ENCODE results near the gene BABAM2. TPM values are rescaled to one million over a fixed set of nuclear protein-coding genes. Genes with fewer than 3 reads are reported as not detected.
"Not testable (repeated sequence)": the region's sequence is repeated elsewhere in the genome, so short reads cannot be mapped to it uniquely, and the experiment has no call there.

Gene BABAM2
- total and polyA plus RNA-seq, 3 experiments from 2014 or later, result 59.4 to 66.7 (median 65.6) TPM

DNA sequence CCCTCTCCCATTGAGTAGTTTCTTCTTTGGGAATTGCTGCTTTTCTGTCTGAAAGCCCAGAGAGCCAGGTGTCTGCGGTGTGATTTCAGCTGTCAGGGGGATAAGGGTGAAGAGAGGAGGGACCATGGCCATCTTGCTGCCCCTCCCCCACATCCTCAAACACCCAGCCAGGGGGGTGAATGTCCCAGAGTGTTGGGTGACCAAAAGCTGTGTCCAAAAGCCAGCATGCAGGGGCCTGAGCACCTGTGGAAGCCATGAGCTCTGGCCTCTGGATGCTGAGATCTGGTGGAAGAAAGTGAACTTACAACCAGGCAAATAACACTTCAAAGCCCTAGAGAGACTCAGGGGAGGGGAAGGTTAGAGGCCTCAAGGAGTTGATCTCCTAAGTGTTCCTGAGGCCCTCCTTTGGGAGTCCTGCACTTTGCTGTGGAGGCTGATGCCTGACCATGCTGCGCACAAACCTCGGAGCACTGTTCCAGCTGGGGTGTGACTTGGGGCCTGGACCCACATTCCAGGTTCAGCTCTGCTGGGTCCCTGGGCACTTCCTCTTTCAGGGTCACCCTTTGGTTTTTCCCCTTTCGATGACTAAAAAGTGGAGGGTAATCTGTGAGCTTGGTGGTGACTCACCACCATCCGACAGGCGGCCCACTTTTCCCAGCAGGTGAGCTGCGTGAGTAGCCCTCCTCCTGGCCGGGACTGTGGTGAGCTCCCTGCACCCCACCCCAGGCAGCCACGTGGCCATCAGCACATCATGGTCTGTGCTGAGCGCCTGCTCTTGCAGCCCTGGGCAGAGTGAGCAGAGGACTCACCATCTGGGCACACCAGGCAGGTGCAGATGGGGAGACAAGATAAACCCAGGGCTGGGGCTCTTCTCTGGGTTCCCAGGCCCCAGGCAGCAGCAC lies 435.3 kb downstream of the BABAM2 start:
- POLR2A ChIA-PET, result no interaction called here
- DNase-seq, result no peak

DNA sequence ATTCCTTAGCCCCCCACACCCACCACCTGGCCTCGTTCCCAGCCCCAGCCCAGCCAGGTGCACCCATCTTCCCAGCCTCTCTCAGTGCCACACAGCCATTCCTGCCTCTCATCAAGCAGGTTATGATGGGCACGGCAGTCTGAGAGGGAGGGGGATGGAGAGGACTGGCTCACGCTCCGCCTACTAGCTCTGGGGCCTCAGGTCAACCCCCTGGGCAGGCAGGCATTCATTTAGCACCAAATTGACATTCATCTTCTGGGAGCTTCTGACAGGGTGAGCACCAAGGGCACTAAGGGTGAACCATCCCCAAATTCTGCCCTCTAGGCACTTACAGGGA lies 435.9 kb downstream of the BABAM2 start:
- CTCF ChIA-PET, result no interaction called here

More for the DNA sequence above, 435.3 kb downstream of the BABAM2 start:
- H3K36me3 Mint-ChIP-seq, result peaks cover 10 to 15% (median 14%) of the 10 kb centered on the region in 3 donors
- no peaks in the 10 kb centered on the region for H3K27me3 ChIP-seq (ENCODE audit: insufficient read depth, low read length, poor library complexity, severe bottlenecking)
- H3K4me1 Mint-ChIP-seq, result peaks cover 0 to 5% (median 1%) of the 10 kb centered on the region in 3 donors
- CTCF ChIA-PET, result no interaction called here
- no peaks in the 10 kb centered on the region for H3K36me3 ChIP-seq (ENCODE audit: insufficient read depth, low read length)
- no peak overlapping the region for H3K4me3 Mint-ChIP-seq
- H3K4me1 ChIP-seq (ENCODE audit: insufficient read depth, low read length), result no peaks in the 10 kb centered on the region
- H3K4me3 ChIP-seq (ENCODE audit: low read length), result no peak overlapping the region
- H3K27me3 Mint-ChIP-seq, result no peaks in the 10 kb centered on the region
- H3K27ac ChIP-seq (ENCODE audit: low read depth, low read length), result no peak overlapping the region
- no peaks in the 10 kb centered on the region for H3K9me3 Mint-ChIP-seq
- H3K27ac Mint-ChIP-seq, result peak overlapping the region in 2 of 8 donors; percentile 51 to 88
- no peaks in the 10 kb centered on the region for H3K9me3 ChIP-seq (ENCODE audit: low read length)

DNA sequence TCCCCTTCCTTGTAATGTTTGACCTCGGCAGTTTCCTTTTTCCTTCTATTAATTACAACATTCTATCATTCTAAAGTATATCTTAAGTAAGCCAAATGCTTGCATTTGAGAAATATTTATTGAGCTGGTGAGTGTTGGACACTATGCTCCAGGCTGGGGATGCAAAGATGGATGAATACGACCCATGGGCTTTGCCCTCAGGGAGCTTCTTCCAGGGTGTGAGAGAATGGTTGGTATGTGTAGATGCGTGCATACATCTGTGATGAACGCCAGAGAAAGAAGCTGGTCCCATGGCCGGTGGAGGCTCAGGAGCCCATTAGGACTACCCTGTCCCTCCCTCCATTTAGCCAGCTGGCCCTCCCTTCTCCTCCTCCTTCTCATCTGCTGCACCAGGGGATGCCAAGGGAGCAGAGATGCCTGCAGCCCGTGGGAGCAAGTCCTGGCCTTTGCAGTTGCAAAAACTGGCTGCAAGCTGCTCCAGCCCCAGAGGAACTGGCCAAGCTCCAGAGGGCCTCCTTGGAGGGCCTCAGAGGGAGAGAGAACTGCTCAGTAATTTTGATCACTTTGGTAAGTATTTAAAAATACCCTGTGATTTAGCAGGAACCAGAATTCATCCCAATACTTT lies 436.5 kb downstream of the BABAM2 start:
- H3K27me3 ChIP-seq (ENCODE audit: insufficient read depth, low read length, poor library complexity, severe bottlenecking), result no peaks in the 10 kb centered on the region
- DNase-seq, result no peak
- Mint-ChIP-seq H3K4me3 (peak overlapping the region in 1 of 7 donors; percentile 59), H3K27ac (no peak overlapping the region), H3K4me1 (peaks cover 0 to 5% (median 1%) of the 10 kb centered on the region in 3 donors), H3K27me3 (no peaks in the 10 kb centered on the region), H3K9me3 (no peaks in the 10 kb centered on the region), H3K36me3 (peaks cover 10 to 22% (median 12%) of the 10 kb centered on the region in 3 donors)
- ChIA-PET POLR2A (no interaction called here), CTCF (no interaction called here)
- H3K36me3 ChIP-seq (ENCODE audit: insufficient read depth, low read length), result no peaks in the 10 kb centered on the region
- H3K4me3 ChIP-seq (ENCODE audit: low read length), result no peak overlapping the region
- no peaks in the 10 kb centered on the region for H3K4me1 ChIP-seq (ENCODE audit: insufficient read depth, low read length)
- no peak overlapping the region for H3K27ac ChIP-seq (ENCODE audit: low read depth, low read length)
- H3K9me3 ChIP-seq (ENCODE audit: low read length), result no peaks in the 10 kb centered on the region

More for the DNA sequence above, 435.9 kb downstream of the BABAM2 start:
- Histone ChIP-seq H3K36me3 (ENCODE audit: insufficient read depth, low read length) (no peaks in the 10 kb centered on the region), H3K27ac (ENCODE audit: low read depth, low read length) (no peak overlapping the region), H3K4me3 (ENCODE audit: low read length) (no peak overlapping the region), H3K4me1 (ENCODE audit: insufficient read depth, low read length) (no peaks in the 10 kb centered on the region), H3K9me3 (ENCODE audit: low read length) (no peaks in the 10 kb centered on the region), H3K27me3 (ENCODE audit: insufficient read depth, low read length, poor library complexity, severe bottlenecking) (no peaks in the 10 kb centered on the region)
- Mint-ChIP-seq H3K27me3 (no peaks in the 10 kb centered on the region), H3K4me3 (no peak overlapping the region), H3K36me3 (peaks cover 10 to 20% (median 12%) of the 10 kb centered on the region in 3 donors), H3K4me1 (peaks cover 0 to 5% (median 1%) of the 10 kb centered on the region in 3 donors), H3K9me3 (no peaks in the 10 kb centered on the region), H3K27ac (no peak overlapping the region)
- POLR2A ChIA-PET, result no interaction called here
- no peak for DNase-seq

DNA sequence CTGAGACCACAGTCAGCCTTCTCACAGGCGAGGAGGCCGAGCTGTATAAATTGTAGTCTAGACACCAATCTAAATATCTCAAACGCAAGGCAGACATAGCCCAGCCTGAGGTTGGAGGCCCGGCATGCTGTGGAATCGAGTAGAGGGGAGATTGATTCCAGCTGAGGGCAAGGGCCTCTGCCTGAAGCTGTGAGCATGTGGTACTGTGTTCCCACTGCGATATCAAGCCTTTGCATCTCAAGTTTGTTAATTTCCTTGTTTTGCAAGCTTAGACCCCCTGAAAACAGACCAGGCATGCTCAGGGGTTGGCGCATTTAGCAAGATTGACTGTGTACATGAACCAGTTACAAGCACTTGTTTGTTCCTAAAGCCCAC lies 437.0 kb downstream of the BABAM2 start:
- Histone ChIP-seq H3K27me3 (ENCODE audit: insufficient read depth, low read length, poor library complexity, severe bottlenecking) (no peaks in the 10 kb centered on the region), H3K4me3 (ENCODE audit: low read length) (no peak overlapping the region), H3K4me1 (ENCODE audit: insufficient read depth, low read length) (no peaks in the 10 kb centered on the region), H3K36me3 (ENCODE audit: insufficient read depth, low read length) (no peaks in the 10 kb centered on the region), H3K27ac (ENCODE audit: low read depth, low read length) (no peak overlapping the region), H3K9me3 (ENCODE audit: low read length) (no peaks in the 10 kb centered on the region)
- H3K4me3 Mint-ChIP-seq, result no peak overlapping the region
- peaks cover 0 to 5% (median 1%) of the 10 kb centered on the region in 3 donors for H3K4me1 Mint-ChIP-seq
- ChIA-PET POLR2A (no interaction called here), CTCF (no interaction called here)
- no peak for DNase-seq
- peaks cover 10 to 20% (median 12%) of the 10 kb centered on the region in 3 donors for H3K36me3 Mint-ChIP-seq
- peak overlapping the region in 1 of 8 donors; percentile 56 for H3K27ac Mint-ChIP-seq
- no peaks in the 10 kb centered on the region for H3K27me3 Mint-ChIP-seq
- no peaks in the 10 kb centered on the region for H3K9me3 Mint-ChIP-seq

DNA sequence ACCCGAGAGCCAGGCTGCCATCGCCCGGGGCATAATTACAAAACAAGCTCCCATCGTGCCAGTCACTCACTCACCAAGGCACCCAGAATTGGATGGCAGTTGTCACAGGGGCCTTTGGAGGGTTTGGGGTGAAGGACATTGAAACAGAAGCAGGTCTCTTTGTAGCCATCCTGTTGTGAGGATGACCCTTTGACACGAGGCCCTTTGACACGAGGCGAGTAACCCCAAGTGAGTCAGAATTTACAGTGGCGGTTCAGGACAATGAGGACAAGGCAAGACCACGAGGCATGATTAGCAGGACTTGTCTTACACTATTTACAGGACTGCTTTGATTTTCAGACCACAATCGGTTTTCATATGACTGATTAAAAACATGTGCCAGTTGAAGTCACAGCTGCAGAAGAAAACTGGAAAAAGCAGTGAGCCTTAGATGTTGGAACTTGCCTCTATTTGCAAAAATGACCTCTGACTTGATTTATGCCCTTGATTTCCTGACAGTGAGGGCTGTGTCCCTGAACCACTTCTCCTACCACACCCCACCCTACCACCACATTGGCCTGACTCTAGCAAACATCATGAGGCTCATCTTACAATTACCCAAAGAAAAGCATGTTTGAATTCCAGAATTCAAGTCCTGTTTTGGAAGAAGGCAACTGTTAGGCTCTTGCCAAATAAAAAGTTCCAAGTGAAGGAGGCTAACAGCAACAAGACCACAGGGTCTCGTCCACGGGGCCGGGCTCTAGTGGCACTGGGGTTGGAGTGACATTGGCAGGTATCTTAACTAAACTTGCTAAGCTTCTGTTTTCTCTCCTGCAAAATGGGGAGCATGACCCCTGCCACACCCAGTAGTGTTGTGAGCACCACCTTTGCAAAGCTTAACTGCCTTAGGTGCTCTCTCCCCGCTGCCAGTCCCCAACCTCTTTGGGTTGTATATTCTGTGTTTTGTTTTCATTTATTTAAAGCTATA lies 437.7 kb downstream of the BABAM2 start:
- Mint-ChIP-seq H3K9me3 (no peaks in the 10 kb centered on the region), H3K27ac (peak overlapping the region in 4 of 8 donors; percentile 19 to 71 (median 58)), H3K27me3 (no peaks in the 10 kb centered on the region), H3K36me3 (peaks cover 10 to 17% (median 12%) of the 10 kb centered on the region in 3 donors), H3K4me1 (peaks cover 0 to 5% (median 1%) of the 10 kb centered on the region in 3 donors), H3K4me3 (no peak overlapping the region)
- Histone ChIP-seq H3K9me3 (ENCODE audit: low read length) (no peaks in the 10 kb centered on the region), H3K27ac (ENCODE audit: low read depth, low read length) (no peak overlapping the region), H3K36me3 (ENCODE audit: insufficient read depth, low read length) (no peaks in the 10 kb centered on the region), H3K4me1 (ENCODE audit: insufficient read depth, low read length) (no peaks in the 10 kb centered on the region), H3K4me3 (ENCODE audit: low read length) (no peak overlapping the region), H3K27me3 (ENCODE audit: insufficient read depth, low read length, poor library complexity, severe bottlenecking) (no peaks in the 10 kb centered on the region)
- CTCF ChIA-PET, result no interaction called here
- POLR2A ChIA-PET, result no interaction called here
- no peak for DNase-seq

DNA sequence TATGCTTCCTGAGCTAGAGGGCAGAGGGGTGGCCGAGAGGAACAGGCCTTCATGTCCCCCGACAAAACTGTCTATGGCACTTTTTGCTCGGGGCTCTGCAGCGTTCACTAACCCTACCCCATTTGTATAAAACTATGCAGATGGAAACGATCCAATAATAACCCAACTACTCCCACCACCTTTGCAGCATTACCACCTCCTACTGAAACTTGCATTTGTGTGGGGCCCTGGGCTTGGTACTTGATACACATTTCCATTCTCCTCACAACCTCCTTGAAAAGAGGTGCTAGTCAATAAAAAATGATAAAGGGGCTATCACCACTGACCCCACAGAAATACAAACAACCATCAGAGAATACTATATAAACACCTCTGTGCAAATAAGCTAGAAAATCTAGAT lies 438.7 kb downstream of the BABAM2 start:
- Histone ChIP-seq H3K9me3 (ENCODE audit: low read length) (no peaks in the 10 kb centered on the region), H3K27me3 (ENCODE audit: insufficient read depth, low read length, poor library complexity, severe bottlenecking) (no peaks in the 10 kb centered on the region), H3K27ac (ENCODE audit: low read depth, low read length) (no peak overlapping the region), H3K4me3 (ENCODE audit: low read length) (no peak overlapping the region), H3K36me3 (ENCODE audit: insufficient read depth, low read length) (no peaks in the 10 kb centered on the region), H3K4me1 (ENCODE audit: insufficient read depth, low read length) (no peaks in the 10 kb centered on the region)
- CTCF ChIA-PET, result no interaction called here
- Mint-ChIP-seq H3K36me3 (peaks cover 10 to 17% (median 12%) of the 10 kb centered on the region in 3 donors), H3K9me3 (no peaks in the 10 kb centered on the region), H3K4me3 (no peak overlapping the region), H3K4me1 (peaks cover 0 to 5% (median 0%) of the 10 kb centered on the region in 3 donors), H3K27ac (peak overlapping the region in 1 of 8 donors; percentile 21), H3K27me3 (no peaks in the 10 kb centered on the region)
- no peak for DNase-seq
- POLR2A ChIA-PET, result no interaction called here

DNA sequence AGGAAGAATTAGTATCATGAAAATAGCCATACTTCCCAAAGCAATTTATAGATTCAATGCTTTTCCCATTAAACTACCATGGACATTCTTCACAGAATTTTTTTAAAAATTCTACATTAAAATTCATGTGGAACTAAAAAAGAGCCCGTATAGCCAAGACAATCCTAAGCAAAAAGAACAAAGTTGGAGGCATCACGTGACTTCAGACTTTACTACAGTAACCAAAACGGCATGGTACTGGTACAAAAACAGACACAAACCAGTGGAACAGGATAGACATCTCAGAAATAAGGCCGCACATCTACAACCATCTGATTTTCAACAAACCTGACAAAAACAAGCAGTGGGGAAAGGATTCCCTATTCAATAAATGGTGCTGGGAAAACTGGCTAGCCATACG lies 440.2 kb downstream of the BABAM2 start:
- H3K27ac Mint-ChIP-seq, result peak overlapping the region in 1 of 8 donors; percentile 55
- CTCF ChIA-PET; DNase-seq; H3K27me3 ChIP-seq (ENCODE audit: insufficient read depth, low read length, poor library complexity, severe bottlenecking); H3K4me1 ChIP-seq (ENCODE audit: insufficient read depth, low read length); H3K9me3 Mint-ChIP-seq; H3K4me3 ChIP-seq (ENCODE audit: low read length); H3K27ac ChIP-seq (ENCODE audit: low read depth, low read length); POLR2A ChIA-PET; H3K36me3 ChIP-seq (ENCODE audit: insufficient read depth, low read length); H3K4me3 Mint-ChIP-seq; H3K4me1 Mint-ChIP-seq; H3K27me3 Mint-ChIP-seq; H3K9me3 ChIP-seq (ENCODE audit: low read length): not testable (repeated sequence)
- H3K36me3 Mint-ChIP-seq, result peaks cover 10 to 17% (median 13%) of the 10 kb centered on the region in 3 donors

Measured in CD8-positive, alpha-beta memory T cell (primary cell).